IPS-NIHi7 (cell line): Measurements from ENCODE around the gene OOSP2.
"Not testable (repeated sequence)": the region's sequence is repeated elsewhere in the genome, so short reads cannot be mapped to it uniquely, and the experiment has no call there.

Experiments used
- DNase-seq: peaks from one replicate; pipeline ENCODE4 v3.0.0; 2012; ENCODE audit warnings: mixed read lengths; ENCODE audit errors: extremely low spot score

Gene OOSP2

DNA sequence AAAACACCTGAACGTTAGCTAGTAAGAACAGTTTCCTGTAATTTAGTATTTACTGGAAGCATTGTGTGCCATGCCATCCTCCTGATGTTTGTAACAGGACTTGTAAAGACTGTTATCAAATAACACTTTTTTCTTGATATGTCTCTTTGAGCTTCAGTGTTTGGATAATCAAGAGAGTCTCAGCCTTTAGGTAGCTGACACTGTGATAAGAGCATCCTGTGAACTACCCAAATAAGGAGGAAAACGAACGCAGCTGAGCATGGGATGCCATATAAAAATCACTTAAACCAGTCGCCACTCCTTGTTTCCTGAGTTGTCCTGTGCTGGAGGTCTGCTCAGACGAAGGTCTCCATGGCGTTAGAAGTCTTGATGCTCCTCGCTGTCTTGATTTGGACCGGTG is at the start of gene OOSP2:
Gene OOSP2, plus strand, starts transcription at position 301 of the 400 bp plus-strand sequence. Its CDS starts 51 bp downstream, at position 352.
- DNase-seq, result no peak

DNA sequence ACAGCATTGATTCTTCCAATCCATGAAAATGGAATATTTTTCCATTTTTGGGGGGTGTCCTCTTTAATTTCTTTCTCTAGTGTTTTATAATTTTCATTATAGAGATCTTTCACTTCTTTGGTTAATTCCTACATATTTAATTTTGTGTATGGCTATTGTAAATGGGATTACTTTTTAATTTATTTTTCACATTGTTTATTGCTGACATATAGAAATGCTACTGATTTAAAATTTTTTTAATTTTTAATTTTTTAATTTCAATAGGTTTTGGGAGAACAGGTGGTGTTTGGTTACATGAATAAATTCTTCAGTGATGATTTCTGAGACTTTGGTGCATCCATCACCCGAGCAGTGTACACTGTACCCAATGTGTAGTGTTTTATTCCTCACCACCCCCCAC is 49.8 kb upstream of the OOSP2 start:
- DNase-seq, result no peak

DNA sequence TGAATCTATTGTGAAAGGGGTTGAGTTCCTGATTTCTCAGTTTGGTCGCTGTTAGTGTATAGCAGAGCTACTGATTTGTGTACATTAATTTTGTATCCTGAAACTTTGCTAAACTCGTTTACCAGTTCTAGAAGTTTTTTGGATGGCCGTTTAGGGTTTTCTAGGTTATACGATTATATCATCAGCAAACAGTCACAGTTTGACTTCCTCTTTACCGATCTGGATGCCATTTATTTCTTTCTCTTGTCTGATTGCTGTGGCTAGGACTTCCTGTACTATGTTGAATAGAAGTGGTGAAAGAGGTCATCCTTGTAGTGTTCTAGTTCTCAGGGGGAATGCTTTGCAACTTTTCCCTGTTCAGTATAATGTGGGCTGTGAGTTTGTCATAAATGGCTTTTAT is 47.8 kb upstream of the OOSP2 start:
- no peak for DNase-seq

- DNase-seq, result no peak
Measured at GRCh38 chr11:59997800-59998199, 42.4 kb upstream of the OOSP2 start.

GRCh38 chr11:59999691-60000090 is 40.5 kb upstream of the OOSP2 start:
- no peak for DNase-seq

DNA sequence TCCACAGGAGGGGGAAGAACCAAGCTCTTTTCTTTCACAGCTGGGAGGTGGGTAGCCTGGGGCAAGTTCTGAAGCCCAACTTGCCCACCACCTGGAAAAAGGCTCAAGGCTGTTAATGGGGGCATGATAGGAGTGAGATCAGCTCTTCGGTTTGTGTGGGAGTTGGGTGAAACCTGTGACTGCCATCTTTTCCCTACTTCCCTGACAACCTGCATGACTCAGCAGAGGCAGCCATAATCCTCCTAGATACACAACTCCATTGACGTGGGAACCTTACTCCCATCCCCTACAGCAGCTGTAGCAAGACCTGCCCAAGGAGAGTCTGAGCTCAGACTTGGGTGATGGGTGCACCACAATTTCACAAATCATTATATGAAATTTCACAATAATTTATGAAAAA is 36.5 kb upstream of the OOSP2 start:
- DNase-seq, result no peak

DNA sequence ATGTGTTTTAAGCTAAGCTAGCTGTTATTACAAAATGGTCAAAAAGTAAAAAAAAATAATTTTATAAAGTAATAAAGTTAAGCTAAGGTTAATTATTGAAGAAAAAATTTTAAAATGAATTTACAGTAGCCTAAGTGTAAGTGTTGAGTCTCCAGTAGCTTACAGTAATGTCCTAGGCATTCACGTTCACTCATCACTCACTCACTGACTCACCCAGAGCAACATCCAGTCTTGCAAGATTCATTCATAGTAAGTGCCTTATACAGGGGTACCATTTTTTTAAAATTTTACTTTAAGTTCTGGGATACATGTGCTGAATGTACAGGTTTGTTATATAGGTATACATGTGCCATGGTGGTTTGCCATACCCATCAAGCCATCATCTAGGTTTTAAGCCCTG is 34.8 kb upstream of the OOSP2 start:
- DNase-seq, result no peak

DNA sequence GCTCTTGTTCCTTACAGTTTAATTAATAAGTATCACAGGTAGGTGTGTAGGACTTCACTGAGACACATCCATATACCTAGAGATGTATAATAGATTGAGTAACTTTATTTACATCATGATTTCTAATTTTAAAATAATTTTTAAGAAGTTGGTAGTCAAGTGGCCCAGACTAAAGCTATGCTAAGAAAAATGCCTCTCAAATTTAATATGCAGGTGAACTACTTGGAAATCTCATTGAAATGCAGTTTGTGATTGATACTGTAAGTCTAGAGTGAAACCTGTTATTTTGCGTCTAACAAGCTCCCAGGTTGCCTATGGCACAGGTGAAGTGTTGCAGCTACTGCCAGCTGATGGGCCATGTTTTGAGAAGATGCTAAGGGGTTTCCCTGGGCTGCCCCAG is 23.3 kb upstream of the OOSP2 start, which contains the start of gene OOSP4B:
Gene OOSP4B, plus strand, starts transcription at position 301 of the 400 bp plus-strand sequence.
- DNase-seq, result no peak

DNA sequence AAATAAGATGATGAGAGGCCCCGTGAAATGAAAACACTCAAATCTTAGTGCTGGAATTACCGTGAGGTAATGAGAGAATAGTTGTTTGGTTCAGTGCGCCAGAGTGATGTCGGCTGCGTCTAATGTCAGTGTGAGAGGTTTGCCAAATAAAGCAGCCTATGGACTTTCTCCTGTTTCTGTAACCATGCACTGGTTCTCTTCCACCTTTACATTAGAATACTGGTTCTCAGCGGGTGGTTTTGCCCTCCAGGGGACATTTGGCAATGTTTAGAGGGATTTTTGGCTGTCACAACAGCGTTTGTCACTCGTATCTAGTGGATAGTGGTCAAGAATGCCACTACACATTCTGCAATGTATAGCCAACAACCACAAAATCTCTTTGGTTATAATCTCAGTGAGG is 22.2 kb upstream of the OOSP2 start:
- peak; percentile 14 for DNase-seq

DNA sequence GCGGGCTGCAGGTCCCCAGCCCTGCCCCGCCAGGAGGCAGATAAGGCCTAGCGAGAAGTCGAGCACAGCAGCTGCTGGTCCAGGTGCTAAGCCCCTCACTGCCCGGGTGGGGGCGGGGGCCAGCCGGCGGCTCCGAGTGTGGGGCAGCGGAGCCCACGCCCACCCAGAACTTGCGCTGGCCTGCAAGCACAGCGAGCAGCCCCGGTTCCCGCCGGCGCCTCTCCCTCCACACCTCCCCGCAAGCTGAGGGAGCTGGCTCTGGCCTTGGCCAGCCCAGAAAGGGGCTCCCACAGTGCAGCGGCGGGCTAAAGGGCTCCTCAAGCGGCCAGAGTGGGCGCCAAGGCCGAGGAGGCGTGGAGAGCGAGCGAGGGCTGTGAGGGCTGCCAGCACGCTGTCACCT is 19.8 kb upstream of the OOSP2 start:
- DNase-seq, result not testable (repeated sequence)

DNA sequence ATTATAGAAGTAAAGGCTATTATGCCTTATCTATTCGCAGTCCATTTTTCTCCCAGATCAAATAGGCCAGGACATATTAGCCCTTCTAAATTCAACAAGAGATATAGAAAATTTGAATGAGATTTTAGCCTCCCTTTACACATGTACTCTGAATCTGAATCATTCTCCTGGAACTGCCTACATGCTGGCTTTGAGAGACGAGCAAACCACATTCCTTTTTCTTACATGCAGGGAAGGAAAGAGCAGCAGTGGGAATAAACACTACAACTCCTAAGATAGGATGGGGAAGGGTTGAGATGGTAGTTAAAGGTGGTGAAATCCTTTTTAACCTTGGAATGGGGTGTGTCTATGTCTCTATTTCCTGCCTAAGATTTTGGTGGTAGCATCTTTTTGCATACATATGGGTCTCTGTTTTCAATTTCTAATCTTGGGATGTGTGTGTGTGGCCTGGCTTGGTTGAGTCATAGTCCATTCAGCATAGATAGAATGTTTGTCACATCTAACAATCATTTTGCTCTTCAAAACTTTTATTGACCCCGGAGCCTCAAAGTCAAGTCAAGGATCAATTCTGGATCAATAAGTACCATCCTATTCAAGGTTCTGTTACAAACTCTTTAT is 11.1 kb upstream of the OOSP2 start:
- DNase-seq, result no peak

DNA sequence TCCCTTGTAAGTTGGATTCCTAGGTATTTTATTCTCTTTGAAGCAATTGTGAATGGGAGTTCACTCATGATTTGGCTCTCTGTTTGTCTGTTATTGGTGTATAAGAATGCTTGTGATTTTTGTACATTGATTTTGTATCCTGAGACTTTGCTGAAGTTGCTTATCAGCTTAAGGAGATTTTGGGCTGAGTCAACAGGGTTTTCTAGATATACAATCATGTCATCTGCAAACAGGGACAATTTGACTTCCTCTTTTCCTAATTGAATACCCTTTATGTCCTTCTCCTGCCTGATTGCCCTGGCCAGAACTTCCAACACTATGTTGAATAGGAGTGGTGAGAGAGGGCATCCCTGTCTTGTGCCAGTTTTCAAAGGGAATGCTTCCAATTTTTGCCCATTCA is 10.2 kb downstream of the OOSP2 start:
- DNase-seq, result not testable (repeated sequence)

DNA sequence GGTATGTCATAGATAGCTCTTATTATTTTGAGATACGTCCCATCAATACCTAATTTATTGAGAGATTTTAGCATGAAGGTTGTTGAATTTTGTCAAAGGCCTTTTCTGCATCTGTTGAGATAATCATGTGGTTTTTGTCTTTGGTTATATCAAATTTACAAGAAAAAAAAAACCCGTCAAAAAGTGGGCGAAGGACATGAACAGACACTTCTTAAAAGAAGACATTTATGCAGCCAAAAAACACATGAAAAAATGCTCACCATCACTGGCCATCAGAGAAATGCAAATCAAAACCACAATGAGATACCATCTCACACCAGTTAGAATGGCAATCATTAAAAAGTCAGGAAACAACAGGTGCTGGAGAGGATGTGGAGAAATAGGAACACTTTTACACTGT is 10.6 kb downstream of the OOSP2 start:
- DNase-seq, result not testable (repeated sequence)

- DNase-seq, result no peak
Measured at GRCh38 chr11:60056349-60056969, 16.2 kb downstream of the OOSP2 start, which contains the start of gene MS4A3. TSS of gene MS4A3 (plus strand) at chr11:60056665. CDS start at chr11:60061161, 4,496 bp downstream.

DNA sequence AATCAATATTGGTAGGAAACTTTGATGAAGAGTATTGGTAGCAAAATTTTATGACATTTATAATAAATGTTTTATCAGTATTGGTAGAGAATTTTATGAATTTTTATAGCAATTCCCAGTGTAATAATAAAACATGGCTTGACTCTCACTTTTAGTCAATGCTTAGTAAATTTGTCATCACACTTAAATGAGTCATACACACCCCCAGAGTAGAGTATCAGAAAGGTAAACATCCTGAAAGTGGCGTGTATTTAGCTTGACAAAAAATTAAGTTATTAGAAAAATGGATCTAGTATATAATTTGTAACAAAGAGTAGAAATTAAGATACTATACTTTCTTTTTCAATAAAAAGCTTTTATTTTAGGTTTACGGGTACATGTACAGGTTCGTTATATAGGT is 18.8 kb downstream of the OOSP2 start:
- no peak for DNase-seq

- no peak for DNase-seq
Measured at GRCh38 chr11:60059521-60060240, 19.5 kb downstream of the OOSP2 start.

DNA sequence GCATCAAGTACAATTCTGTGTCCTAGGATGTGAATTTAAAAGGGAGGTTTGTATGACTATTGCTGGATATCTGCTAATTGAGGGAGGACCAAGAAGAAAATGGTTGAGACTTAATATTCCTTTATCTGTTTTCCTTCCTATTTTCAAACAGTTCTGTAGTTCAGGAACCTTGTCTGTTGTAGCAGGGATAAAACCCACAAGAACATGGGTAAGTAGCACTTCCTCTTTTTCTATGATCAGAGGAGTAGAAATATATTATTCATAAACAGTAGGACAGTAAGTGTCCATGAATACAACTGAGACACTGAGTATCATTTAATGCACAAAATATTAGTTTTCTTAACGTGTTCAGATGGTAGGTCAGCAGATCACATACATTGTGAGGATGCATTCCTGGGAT is 23.9 kb downstream of the OOSP2 start:
- no peak for DNase-seq

- no peak for DNase-seq
Measured at GRCh38 chr11:60065801-60066200, 25.6 kb downstream of the OOSP2 start.

- DNase-seq, result no peak
Measured at GRCh38 chr11:60069450-60069849, 29.2 kb downstream of the OOSP2 start.

- not testable (repeated sequence) for DNase-seq
Measured at GRCh38 chr11:60071644-60072043, 31.4 kb downstream of the OOSP2 start.

GRCh38 chr11:60077216-60077817 is 37.1 kb downstream of the OOSP2 start:
- no peak for DNase-seq

- DNase-seq, result no peak
Measured at GRCh38 chr11:60077981-60078380, 37.8 kb downstream of the OOSP2 start.
